A673 (cell line): Measurements from ENCODE around the gene BLOC1S5.

Experiments used
- EZH2 ChIP-seq: fragments of 200-600 bp; sonication (generic); IDR thresholded peaks from 2 replicates; pipeline ENCODE4 v1.6.1; 2017; ENCODE audit warnings: borderline replicate concordance, low read depth, mild to moderate bottlenecking, mixed read lengths, antibody characterized with exemption, low read length; ENCODE audit not compliant: poor library complexity, severe bottlenecking
- TF ChIP-seq, protein P1 (sequence below): fragments of 300-800, 200-600 bp; sonication (generic); conservative IDR thresholded peaks from 2 replicates; pipeline ENCODE4 v1.5.1; 2017; ENCODE audit warnings: low read depth, mild to moderate bottlenecking, antibody characterized with exemption, low read length, moderate library complexity, mixed read lengths

DNA sequence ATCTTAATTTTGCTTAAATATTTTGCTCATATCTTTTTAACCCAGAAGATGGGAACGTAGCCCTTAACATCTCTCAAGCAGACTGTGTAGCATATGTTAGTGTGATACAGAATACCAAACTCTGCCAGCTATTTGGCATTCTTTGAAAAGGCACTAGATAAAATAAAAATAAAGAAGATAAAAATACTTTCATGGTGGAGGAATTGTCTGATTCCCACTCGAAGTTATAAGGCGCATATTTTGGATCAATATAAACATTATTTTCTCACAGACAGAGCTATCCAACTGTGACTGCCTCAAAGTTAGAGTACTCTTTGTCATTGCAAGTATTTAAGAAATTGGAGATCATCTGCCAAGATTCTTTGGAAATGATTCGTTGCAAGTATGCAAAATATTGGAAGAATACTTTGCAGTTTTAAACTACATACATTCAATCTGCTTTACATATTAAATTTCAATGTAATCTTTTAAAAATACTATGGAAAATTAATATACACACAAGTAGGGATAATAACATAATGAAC lies 49.0 kb upstream of the BLOC1S5 start:
- TF ChIP-seq, protein P1, sequence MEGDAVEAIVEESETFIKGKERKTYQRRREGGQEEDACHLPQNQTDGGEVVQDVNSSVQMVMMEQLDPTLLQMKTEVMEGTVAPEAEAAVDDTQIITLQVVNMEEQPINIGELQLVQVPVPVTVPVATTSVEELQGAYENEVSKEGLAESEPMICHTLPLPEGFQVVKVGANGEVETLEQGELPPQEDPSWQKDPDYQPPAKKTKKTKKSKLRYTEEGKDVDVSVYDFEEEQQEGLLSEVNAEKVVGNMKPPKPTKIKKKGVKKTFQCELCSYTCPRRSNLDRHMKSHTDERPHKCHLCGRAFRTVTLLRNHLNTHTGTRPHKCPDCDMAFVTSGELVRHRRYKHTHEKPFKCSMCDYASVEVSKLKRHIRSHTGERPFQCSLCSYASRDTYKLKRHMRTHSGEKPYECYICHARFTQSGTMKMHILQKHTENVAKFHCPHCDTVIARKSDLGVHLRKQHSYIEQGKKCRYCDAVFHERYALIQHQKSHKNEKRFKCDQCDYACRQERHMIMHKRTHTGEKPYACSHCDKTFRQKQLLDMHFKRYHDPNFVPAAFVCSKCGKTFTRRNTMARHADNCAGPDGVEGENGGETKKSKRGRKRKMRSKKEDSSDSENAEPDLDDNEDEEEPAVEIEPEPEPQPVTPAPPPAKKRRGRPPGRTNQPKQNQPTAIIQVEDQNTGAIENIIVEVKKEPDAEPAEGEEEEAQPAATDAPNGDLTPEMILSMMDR, result no peak
- no peak for TF ChIP-seq EZH2
